Stimulated activated CD8-positive, alpha-beta memory T cell treated with anti-CD3 and anti-CD28 coated beads, Interleukin-15, amount 100 ng/mL, for 1 hour (primary cell): ENCODE measurements around the gene UBR2.
"Not testable (repeated sequence)": the region's sequence is repeated elsewhere in the genome, so short reads cannot be mapped to it uniquely, and the experiment has no call there.

Source experiments
- DNase-seq: peaks from one replicate; pipeline ENCODE4 v3.0.0-alpha.2; 2020; ENCODE audit warnings: low read depth

UBR2 gene

DNA sequence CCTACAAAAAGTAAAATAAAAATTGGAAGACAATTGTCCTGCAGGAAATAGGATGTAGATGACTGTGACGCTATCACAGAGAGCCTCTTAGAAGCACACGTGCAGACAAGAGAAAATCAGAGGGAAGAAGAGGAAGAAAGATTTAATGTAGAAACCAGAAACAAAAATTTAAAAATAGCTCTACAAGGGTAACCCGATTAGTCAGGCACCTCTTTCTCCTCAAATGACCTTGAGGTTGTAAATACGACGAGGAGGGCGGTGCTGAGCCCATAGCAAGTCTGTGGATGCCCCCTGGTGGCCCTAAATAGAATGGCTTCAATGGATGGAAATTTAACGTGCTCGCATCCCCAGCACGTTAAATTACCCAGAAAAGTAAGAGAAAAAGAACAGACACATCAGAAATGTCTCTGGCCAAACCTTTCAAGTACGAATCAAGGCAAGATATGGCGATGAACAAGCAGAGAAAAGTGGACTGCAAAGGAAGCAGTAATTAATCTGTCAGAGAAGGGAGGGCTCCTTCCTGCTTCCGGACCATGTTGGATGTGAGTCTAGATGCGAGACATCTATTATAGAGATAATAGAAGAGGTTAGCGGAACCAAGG is 162.8 kb downstream of the UBR2 start:
- DNase-seq = peak; percentile 48

- DNase-seq = peak; percentile 2
Observed at GRCh38 chr6:42727087-42727611, 163.3 kb downstream of the UBR2 start.

GRCh38 chr6:42727627-42728026 is 163.8 kb downstream of the UBR2 start:
- no peak for DNase-seq

- DNase-seq = no peak
Observed at GRCh38 chr6:42729731-42730130, 165.9 kb downstream of the UBR2 start.

DNA sequence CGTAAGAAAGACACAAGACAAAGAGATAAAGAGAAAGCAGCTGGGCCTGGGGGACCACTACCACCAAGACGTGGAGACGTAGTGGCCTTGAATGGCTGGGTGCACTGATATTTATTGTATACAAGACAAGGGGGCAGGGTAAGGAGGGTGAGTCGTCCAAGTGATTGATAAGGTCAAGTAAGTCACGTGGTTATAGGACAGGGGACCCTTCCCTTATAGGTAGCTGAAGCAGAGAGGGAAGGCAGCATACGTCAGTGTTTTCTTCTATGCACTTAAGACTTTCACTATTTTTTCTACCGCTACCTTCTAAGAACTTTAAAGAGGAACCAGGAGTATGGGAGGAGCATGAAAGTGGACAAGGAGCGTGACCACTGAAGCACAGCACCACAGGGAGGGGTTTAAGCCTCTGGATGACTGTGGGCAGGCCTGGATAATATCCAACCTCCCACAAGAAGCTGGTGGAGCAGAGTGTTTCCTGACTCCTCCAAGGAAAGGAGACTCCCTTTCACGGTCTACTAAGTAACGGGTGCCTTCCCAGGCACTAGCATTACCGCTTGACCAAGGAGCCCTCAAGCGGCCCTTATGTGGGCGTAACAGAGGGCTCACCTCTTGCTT is 170.1 kb downstream of the UBR2 start:
- not testable (repeated sequence) for DNase-seq

DNA sequence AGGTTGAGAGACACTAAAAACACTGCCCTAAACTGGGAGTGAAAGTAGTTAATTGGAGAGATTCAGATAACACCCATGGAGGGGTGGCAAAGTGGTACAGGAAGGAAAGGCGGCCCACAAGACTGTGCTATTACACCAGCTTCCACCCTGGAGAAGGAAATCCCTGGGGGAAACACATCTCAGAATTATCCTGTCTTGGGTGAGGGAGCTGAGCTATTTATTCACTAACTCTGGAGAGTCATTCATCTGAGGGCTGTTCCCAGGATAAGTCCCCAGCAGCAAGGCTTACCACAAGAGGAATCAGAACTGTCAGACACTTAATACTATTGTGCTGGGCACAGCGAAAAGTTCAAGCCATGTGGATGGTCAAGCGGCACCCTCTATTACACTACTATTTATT is 172.1 kb downstream of the UBR2 start:
- DNase-seq = no peak

DNA sequence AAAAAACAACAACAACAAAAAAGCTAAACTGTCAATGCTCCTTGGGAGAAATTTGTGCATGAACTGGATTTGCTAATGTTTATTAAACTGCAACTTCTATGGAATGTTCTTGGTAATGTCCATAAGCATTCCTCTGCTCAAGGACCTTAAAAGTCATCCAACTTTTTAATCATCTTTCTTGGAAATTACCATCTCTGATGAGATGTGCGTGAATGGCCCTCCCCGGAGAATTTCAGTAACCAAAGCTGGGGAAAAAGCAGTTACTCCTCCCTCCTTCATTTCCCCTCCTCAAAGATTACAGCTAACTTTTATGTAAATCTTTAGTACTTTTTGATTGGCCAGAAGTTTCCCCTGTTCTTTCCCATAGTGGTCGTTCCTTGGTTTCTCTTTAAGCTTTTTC is 176.9 kb downstream of the UBR2 start:
- no peak for DNase-seq

DNA sequence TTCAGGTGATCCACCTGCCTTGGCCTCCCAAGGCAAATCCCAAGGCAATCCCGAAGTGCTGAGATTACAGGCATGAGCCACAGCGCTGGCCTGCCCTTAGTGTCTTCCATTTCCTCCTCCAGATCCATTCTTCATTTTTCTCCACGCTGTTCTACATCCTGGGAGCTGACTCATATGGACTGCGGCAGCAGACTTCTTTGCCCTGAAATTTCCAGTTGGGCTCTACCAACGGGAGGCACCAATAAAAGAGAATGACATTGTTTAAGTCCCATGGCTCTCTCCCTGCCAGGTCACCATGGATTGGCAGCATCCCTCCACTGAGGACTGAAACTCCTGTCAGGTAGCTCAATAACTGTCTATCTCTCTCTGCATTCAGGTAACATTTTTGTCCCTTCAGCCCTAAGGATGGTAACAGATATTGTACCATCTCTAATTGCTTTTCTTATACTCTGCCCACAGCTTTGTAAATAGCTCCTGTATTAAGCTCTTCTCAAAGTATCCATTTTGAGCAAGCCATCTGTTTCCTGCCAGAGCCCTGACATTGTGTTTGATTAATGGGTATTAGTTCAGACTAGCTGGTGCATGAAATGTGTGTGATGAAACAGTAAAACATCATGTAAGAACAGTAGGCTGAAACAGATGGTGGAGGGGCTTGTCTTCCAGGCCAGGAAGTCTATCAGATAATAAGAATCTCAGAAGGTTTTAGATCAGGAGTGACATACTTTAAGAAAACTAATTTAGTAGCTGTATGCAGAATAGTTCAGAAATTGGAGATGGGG is 178.5 kb downstream of the UBR2 start:
- no peak for DNase-seq
